ENCODE measurements around the gene TNFRSF18.

TNFRSF18 gene

GRCh38 chr1:1240822-1241587 is 34.6 kb upstream of the TNFRSF18 start:
- no peak for DNase-seq (ENCODE audit: low read depth)

- no peak for DNase-seq (ENCODE audit: low read depth)
Measured at GRCh38 chr1:1240348-1240732, 33.9 kb upstream of the TNFRSF18 start.

GRCh38 chr1:1239614-1240347 is 33.4 kb upstream of the TNFRSF18 start:
- no peak for DNase-seq (ENCODE audit: low read depth)

- no peak for DNase-seq (ENCODE audit: low read depth)
Measured at GRCh38 chr1:1239227-1239613, 32.8 kb upstream of the TNFRSF18 start.

- DNase-seq (ENCODE audit: low read depth), result no peak
Measured at GRCh38 chr1:1238702-1239178, 32.3 kb upstream of the TNFRSF18 start.

- DNase-seq (ENCODE audit: low read depth), result no peak
Measured at GRCh38 chr1:1237874-1238701, 31.7 kb upstream of the TNFRSF18 start.

- no peak for DNase-seq (ENCODE audit: low read depth)
Measured at GRCh38 chr1:1236945-1237873, 30.8 kb upstream of the TNFRSF18 start.

GRCh38 chr1:1236176-1236763 is 29.9 kb upstream of the TNFRSF18 start:
- DNase-seq (ENCODE audit: low read depth), result no peak

GRCh38 chr1:1235016-1235744 is 28.8 kb upstream of the TNFRSF18 start:
- DNase-seq (ENCODE audit: low read depth), result no peak

GRCh38 chr1:1234180-1234808 is 27.9 kb upstream of the TNFRSF18 start:
- no peak for DNase-seq (ENCODE audit: low read depth)

GRCh38 chr1:1233567-1233892 is 27.1 kb upstream of the TNFRSF18 start:
- DNase-seq (ENCODE audit: low read depth), result no peak

- no peak for DNase-seq (ENCODE audit: low read depth)
Measured at GRCh38 chr1:1232796-1233566, 26.6 kb upstream of the TNFRSF18 start.

- DNase-seq (ENCODE audit: low read depth), result no peak
Measured at GRCh38 chr1:1232208-1232795, 25.9 kb upstream of the TNFRSF18 start, which contains the start of gene B3GALT6. TSS of gene B3GALT6 (plus strand) at chr1:1232237. CDS start at chr1:1232279, 42 bp downstream.

GRCh38 chr1:1231400-1232207 is 25.2 kb upstream of the TNFRSF18 start, which contains the start of gene SDF4:
TSS of gene SDF4 (minus strand) at chr1:1232001. CDS start at chr1:1228772, 3,229 bp downstream.
- peak; percentile 95 for DNase-seq (ENCODE audit: low read depth)

- no peak for DNase-seq (ENCODE audit: low read depth)
Measured at GRCh38 chr1:1230656-1231399, 24.4 kb upstream of the TNFRSF18 start.

- no peak for DNase-seq (ENCODE audit: low read depth)
Measured at GRCh38 chr1:1229770-1230169, 23.4 kb upstream of the TNFRSF18 start.
